ENCODE results near the gene MISP.
A peak's percentile ranks its signal among the peaks of the same experiment; 100 is the strongest.

Gene MISP

DNA sequence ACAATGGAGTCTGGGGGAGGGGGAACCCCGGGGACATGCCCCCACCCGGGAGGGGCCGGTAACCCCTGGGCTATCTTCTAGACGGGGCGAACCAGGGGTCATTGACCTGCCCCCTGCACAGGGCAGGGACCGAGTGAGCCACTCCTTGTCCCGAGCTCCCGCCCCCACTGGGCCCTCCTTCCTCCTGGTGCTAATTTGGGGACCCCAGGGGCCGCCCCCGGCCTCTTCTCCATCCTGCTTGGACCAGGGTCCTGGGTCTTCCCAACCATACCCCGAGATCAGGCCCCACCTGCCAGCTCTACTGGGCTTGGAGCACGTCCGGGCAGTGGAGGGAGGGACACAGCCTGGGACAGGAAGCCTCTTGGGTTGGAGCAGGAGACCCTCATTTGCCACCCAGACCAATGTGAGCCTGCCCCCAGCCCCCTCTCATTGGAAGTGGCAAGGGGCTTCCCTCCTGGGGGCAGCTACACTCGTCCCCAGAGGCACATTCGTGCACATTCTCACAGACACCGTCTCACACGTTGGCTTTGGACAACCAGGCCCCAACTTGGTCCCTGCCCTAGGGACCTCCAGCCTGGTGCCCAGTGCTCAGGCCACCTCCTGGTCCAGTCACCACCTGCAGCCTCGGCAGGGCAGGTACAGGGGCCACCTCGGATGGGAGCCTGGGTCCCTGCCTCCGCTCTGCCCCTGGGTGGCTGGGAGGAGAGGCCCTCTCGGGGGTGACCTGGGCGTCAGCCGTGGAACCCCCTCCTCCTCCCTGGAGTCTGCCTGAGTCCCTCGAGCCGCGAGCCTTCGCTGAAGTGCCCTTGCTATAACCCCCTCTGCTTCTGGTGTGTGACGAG lies 3.3 kb upstream of the MISP start:
- DNase-seq = no peak

DNA sequence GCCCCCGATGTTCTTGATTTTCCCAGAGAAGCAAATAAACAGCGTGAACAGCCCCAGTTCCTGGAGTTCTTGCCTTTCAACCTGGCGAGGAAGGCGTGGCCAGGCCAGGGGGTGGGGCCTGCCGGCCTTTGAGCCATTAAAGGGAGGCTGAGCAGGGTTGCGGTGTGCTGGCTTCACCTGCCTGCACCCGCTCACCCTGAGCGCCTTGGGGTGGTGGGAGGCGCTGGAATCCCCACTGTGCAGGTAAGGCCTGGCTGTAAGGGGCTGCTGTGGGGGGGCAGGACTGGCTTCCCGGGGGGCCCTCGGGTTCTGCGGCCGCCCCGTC lies 2.7 kb upstream of the MISP start:
- peak; percentile 7 for DNase-seq

DNA sequence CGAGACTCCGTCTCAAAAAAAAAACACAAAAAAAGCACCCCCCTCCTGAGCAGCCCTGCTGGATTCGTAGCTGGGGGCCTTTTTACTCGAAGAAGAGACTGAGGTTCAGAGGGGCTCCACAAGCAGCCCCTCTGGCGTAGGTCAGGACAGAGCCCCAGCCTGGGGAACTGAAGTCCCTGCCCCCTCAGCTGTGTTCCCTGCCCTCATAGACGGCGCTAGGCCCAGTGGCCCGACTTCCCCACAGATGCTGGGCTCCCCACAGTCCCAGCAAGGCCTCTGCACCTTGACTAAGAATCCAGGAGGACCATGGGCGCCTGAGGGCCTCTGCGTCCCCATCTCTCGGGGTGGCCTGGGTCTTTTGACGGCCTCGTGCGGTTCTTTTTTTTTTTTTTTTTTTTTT lies 1.1 kb upstream of the MISP start:
- DNase-seq = no peak

DNA sequence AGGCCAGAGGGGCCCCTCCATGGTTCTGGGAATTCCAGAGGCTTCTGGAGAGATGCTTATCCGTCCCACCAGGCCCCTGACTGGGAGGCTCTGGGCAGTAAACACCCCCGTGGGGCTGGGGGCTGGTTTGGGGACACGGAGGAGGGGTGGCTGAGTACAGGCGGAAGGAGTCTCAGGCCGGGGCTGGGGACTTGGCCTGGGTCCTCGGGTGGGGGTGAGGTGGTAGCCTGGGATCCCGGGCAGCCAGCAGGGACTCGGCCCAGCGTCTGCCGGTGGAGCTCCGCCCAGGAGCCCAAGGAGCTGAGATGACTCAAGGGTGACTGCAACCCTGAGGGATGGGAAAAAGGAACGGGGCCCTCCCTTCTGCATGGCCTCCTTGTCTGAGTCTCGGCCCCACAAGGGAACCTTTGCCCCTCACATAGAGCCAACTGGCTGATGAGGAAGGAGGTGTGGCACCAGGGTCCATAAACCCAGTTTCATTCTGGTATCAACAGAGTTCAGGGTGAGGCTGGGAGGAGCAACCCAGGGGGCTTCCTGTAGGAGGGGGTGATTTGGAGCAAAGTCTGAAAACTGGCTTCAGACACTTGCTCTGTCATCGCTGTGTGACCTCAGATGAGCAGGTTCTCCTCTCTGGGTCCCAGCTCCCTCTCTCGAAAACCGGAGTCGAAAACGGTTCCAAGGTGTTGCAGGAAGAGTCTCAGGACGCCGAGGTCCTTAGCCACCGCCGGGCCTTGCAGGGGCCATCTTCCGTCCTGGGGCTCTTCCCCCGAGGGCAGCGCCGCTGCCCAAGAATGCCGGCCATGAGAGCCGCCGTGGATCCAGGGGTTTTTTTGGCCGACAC lies 809 bp downstream of the MISP start:
- DNase-seq = no peak

DNA sequence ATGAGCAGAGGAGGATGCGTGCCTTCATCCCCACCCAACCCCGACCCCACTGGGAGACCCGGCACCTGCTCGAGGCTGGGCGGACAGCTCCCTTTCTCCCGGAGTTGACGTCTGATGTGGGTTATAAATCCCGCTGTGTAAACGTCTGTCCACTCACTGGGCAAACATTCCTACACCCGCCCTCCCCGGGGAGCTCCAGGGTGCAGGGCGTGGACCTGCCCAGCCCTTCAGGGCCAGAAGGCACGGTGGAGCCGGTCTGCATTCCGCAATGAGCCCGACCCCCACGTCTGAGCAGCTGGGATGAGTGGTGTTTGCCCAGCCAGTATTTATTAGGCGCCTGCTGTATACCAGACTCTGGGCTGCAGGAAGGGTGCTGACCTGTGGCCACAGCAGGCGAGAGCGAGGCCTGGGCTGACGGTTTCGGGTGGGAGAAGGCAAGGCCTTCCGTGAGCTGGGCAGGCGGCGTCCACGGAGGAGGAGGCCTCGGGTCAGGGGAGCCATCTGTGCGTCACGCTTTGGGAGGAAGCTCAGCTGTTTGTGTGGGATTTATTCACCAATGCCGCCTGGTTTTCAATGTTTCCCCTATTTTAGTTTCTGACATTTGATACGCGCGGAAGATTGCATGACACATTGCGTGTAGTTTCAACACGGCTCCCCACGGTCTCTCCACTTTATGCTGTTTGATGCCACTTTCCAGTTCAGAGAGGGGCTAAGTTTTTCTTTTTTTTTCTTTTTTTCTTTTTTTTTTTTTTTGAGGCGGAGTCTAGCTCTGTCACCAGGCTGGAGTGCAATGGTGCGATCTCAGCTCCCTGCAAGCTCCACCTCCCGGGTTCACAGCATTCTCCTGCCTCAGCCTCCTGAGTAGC lies 2.0 kb downstream of the MISP start:
- DNase-seq = no peak

DNA sequence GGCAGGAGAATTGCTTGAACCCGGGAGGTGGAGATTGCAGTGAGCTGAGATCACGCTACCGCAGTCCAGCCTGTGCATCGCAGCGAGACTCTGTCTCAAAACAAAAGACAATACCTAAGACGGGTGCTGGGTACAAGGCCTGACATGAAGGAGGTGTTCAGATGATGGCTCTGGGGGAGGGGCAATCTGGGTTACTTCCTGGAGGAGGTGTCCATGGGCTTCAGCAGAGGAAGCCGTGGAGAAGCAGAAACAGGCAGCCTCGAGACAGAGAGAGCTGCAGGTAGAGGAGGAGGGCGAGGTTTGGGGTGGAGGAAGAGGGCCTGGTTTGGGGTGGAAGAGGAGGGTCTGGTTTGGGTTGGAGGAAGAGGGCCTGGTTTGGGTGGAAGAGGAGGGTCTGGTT lies 3.6 kb downstream of the MISP start:
- DNase-seq = no peak

DNA sequence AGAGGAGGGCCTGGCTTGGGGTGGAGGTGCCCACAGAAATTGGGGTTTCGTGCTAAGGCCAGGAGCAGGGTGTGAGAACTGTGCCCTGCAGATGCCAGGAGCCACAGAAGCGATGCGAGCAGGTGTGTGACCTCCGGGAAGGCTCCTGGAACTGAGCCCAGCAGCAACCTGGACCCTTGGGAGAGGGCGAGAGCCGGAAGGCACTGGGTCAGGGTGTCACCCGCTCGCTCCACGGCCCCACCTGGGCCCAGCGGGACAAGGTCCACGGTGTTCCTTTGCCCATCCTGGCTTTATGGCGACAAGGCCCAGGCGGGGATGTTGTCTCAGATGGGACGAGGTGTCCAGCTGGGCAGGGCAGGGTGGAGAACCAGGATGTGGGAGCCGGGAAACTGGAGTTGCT lies 4.2 kb downstream of the MISP start:
- no peak for DNase-seq

DNA sequence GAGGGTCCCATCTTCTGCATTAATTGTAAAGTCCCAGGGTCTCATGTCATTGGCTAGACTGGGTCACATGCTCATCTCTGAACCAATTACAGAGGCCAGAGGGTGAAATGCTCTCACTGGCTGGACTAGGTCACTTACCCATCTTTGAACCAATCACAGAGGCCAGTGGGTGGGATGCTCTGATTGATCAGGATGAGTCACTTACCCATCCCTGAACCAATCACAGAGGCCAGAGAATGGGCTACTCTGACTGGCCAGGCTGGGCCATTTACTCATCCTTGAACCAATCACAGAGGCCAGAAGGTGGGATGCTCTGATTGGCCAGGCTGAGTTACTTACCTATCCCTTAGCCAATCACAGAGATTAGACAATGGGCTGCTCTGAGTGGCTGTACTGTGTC lies 5.3 kb downstream of the MISP start:
- no peak for DNase-seq

DNA sequence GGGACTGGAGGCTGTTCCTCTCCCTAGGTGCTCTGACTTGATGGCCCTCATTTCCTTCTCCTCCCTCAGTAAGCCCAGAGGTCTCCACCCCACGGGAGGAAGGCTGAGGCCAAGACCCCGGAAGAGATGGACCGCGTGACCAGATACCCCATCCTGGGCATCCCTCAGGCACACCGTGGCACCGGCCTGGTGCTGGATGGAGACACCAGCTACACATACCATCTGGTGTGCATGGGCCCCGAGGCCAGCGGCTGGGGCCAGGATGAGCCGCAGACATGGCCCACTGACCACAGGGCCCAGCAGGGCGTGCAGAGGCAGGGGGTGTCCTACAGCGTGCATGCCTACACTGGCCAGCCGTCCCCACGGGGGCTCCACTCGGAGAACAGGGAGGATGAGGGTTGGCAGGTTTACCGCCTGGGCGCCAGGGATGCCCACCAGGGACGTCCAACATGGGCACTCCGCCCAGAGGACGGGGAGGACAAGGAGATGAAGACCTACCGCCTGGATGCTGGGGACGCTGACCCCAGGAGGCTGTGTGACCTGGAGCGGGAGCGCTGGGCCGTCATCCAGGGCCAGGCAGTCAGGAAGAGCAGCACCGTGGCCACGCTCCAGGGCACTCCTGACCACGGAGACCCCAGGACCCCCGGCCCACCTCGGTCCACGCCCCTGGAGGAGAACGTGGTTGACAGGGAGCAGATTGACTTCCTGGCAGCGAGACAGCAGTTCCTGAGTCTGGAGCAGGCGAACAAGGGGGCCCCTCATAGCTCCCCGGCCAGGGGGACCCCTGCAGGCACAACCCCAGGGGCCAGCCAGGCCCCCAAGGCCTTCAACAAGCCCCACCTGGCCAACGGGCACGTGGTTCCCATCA lies 6.1 kb downstream of the MISP start:
- no peak for DNase-seq

DNA sequence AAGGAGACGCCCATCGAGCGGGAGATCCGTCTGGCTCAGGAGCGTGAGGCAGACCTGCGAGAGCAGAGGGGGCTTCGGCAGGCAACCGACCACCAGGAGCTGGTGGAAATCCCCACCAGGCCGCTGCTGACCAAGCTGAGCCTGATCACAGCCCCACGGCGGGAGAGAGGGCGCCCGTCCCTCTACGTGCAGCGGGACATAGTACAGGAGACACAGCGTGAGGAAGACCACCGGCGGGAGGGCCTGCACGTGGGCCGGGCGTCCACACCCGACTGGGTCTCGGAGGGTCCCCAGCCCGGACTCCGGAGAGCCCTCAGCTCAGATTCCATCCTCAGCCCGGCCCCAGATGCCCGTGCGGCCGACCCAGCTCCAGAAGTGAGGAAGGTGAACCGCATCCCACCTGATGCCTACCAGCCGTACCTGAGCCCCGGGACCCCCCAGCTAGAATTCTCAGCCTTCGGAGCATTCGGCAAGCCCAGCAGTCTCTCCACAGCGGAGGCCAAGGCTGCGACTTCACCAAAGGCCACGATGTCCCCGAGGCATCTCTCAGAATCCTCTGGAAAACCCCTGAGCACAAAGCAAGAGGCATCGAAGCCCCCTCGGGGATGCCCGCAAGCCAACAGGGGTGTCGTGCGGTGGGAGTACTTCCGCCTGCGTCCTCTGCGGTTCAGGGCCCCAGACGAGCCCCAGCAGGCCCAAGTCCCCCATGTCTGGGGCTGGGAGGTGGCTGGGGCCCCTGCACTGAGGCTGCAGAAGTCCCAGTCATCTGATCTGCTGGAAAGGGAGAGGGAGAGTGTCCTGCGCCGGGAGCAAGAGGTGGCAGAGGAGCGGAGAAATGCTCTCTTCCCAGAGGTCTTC lies 7.1 kb downstream of the MISP start:
- DNase-seq = no peak

DNA sequence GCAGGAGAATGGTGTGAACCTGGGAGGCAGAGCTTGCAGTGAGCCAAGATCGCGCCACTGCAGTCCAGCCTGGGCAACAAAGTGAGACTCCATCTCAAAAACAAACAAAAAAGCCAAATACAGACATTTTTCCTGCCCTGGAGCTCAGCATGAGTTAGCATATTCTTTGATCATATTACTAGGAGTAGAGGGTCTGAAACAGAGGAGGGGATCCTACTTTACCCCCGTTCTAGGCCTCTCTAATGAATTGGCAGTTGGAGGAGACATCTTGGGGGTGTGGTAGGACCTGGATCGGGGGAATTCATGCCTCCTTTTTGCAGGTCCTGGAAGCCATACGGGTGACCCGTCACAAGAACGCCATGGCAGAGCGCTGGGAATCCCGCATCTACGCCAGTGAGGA lies 12.3 kb downstream of the MISP start:
- no peak for DNase-seq

DNA sequence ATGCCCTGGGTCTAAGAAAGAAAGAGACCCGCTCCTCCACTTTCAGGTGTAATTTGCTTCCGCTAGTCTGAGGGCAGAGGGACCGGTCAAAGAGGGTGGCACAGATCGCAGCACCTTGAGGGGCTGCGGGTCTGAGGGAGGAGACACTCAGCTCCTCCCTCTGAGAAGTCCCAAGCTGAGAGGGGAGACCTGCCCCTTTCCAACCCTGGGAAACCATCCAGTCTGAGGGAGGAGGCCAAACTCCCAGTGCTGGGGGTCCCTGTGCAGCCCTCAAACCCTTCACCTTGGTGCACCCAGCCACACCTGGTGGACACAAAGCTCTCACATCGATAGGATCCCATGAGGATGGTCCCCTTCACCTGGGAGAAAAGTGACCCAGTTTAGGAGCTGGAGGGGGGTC lies 13.0 kb downstream of the MISP start:
- no peak for DNase-seq

DNA sequence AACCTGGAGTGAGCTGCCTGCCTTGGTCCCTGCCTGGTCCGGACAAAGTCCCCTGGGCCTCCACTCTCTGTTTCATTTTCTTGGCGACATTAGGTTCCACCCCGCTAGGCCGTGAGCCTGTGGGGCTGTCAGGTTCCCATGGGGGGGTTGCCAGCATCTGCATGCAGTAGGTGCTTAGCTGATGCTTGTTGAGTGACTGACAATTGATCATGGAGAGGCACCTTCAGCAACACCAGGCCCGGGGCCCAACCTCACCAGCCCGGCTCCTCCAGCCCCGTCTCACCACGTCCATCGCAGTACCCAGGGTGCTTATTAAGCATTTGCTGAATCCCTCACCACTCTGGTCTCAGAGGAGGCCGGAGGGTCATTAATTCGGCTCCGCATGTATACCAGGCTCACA lies 13.4 kb downstream of the MISP start:
- no peak for DNase-seq

DNA sequence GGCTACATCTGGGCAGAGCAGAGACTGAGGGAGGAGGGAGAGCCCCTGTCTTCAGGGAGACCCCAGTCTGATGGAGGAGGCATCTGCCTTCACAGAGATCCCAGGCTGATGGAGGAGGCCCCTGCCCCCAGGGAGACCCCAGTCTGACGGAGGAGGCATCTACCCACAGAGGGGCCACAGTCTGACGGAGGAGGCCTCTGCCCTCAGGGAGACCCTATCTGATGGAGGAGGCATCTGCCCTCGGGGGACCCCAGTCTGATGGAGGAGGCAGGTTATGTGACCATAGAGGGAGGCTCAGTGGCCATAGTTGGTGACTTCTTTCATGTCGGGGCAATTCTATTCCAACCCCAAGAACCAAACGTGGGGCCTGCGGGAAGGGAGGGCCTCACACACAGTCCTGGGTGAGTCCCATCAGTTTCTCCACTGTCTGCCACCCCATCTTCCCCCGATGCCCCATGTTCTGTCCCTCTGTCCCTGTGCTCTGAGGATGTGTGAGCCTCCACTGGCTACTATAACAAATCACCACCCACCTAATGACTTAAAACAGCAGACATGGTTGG lies 14.3 kb downstream of the MISP start:
- no peak for DNase-seq

DNA sequence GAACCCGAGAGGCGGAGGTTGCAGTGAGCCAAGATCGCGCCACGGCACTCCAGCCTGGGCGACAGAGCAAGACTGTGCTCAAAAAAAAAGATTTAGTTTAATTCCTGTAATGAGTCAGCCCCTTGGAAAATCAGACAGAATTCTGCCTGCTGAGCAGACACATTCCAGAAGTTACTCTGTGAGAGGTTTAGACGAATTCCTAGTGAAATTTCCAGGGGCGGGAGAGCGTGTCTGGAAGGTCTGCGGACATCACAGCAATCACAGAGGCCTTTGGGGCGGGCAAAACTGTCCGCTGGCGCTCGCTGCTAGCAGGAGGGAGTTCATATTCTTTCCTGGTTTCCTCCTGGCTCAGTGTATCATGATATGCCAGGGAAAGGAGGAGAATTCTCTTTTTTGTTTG lies 17.5 kb downstream of the MISP start:
- no peak for DNase-seq

DNA sequence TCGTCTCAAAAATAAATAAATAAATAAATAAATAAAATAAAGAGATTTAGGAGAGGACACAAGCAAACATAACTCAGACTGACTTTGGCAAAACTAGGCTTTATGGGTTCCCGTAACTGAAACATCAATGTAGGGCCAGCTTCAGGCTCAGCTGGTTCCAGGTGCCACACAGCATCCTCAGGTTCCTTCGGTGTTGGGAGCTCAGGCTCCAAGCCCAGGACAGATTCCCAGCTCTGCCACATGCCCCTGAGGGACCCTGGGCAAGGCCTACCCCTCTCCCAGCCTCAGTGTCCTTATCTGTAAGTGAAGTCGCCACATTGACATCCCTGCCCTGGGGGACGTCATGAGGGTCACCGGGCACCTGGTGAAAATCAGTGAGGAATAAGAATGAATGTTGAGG lies 18.7 kb downstream of the MISP start:
- DNase-seq = no peak

DNA sequence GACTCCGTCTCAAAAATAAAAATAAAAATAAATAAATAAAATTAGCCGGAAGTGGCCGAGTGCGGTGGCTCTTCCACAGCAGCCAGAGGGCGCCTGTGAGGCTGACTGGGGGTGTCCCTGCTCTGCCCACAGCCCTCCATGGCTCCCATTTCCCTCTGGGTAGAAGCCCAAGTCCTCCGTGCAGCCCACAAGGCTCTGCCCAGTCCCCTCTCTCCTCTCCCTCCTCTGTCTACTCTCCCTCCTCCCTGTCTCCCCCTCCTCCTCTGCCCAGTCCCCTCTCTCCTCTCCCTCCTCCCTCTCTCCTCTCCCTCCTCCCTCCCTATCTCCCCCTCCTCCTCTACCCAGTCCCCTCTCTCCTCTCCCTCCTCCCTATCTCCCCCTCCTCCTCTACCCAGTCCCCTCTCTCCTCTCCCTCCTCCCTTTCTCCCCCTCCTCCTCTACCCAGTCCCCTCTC lies 20.4 kb downstream of the MISP start:
- DNase-seq = no peak

DNA sequence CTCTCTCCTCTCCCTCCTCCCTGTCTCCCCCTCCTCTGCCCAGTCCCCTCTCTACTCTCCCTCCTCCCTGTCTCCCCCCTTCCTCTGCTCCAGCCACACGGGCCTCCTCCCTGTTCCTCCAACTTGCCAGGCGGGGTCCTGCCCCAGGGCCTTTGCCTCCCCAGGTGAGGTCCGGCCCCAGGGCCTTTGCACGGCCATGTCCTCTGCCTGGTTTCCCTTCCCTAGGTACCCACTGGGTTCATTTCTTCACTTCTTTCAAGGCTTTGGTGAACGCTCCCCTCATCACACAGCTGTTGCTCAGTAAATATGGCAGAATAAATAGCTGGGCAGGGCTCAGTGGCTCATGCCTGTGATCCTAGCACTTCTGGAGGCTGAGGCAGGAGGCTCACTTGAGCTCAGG lies 21.2 kb downstream of the MISP start:
- DNase-seq = no peak

DNA sequence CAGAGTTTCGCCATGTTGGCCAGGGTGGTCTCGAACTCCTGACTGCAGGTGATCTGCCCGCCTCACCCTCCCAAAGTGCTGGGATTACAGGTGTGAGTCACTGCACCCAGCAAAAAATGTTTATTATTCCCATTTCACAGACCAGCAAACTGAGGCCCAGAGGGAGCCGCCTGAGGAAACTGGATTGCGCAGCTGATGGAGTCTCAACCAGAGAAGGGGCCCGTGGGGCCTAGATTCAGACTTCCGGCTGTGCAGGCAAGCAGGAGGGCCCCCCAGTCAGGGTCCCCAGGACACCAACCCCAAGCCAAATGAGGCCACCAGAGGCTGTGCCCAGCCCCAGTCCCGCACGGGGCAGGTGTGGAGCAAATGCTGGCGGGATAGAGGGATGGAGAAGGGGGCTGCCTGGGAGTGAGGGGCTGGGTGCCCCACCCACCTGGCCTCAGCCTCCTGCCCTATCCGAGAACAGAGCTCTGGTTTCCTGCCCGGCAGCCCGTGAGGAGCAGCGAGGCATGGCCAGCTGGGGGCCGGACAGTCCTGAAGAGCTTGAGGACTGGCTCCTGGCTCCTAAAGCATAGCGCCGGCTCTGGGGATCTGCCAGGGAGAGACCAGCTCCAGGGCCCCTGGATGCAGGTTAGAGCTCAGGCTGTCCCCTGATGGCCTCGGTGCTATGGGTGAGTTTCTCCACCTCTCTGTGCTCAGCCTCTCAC lies 22.0 kb downstream of the MISP start:
- no peak for DNase-seq

DNA sequence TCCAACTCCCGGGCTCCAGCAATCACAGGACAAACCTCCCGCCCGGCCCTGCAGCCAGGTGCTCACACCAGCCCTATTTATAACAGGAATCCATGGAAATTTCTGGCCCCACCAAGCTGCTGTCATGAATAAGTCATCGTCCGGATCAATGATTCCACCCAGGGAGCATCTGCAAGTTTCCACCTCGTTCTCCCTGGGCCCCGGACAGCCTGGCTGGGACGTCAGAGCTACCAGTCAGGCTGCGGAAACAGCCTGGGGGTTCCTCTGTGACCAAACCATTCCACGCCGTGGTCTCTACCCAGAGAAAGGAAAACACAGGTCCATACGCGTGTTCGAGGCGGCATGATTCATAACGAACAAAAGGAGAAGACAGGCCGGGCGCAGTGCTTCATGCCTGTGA lies 25.6 kb downstream of the MISP start:
- DNase-seq = no peak
